Measurements from ENCODE around the gene SVIL.
"Not testable (repeated sequence)": the region's sequence is repeated elsewhere in the genome, so short reads cannot be mapped to it uniquely, and the experiment has no call there.

SVIL gene

GRCh38 chr10:29519659-29520058, 115.1 kb downstream of the SVIL start:
- H3K27me3 ChIP-seq = no peaks in the 10 kb centered on the region
- peaks cover 53 to 96% (median 63%) of the 10 kb centered on the region in 3 donors for H3K36me3 ChIP-seq
- no peaks in the 10 kb centered on the region for H3K9me3 ChIP-seq
- H3K4me3 ChIP-seq = no peak overlapping the region
- no peak for DNase-seq
- H3K4me1 ChIP-seq = peaks cover 0 to 63% (median 22%) of the 10 kb centered on the region in 4 donors
- intact Hi-C loops (cut with DNase I; ENCODE audit: low total_unique reads) = no loop called here
- H3K27ac ChIP-seq = peak overlapping the region in 1 of 2 donors; percentile 15
- no peak for TF ChIP-seq CTCF (IDR thresholded peaks at IDR 0.05)

GRCh38 chr10:29517352-29517923, 117.3 kb downstream of the SVIL start:
- intact Hi-C loops (cut with DNase I; ENCODE audit: low total_unique reads) = no loop called here
- Histone ChIP-seq H3K4me1 (peaks cover 0 to 49% (median 13%) of the 10 kb centered on the region in 4 donors), H3K36me3 (peaks cover 42 to 82% (median 51%) of the 10 kb centered on the region in 3 donors)

GRCh38 chr10:29516309-29516932, 118.3 kb downstream of the SVIL start:
- peaks cover 49 to 81% (median 51%) of the 10 kb centered on the region in 3 donors for H3K36me3 ChIP-seq
- H3K9me3 ChIP-seq; intact Hi-C loops (cut with DNase I; ENCODE audit: low total_unique reads); H3K27me3 ChIP-seq; H3K4me3 ChIP-seq; DNase-seq: not testable (repeated sequence)
- peak overlapping the region; percentile 34 to 59 for H3K27ac ChIP-seq
- peaks cover 0 to 40% (median 6%) of the 10 kb centered on the region in 4 donors for H3K4me1 ChIP-seq

More at GRCh38 chr10:29517352-29517923, 117.3 kb downstream of the SVIL start:
- Histone ChIP-seq H3K4me3 (no peak overlapping the region), H3K27ac (peak overlapping the region; percentile 34 to 59), H3K9me3 (no peaks in the 10 kb centered on the region), H3K27me3 (no peaks in the 10 kb centered on the region)
- TF ChIP-seq CTCF (IDR thresholded peaks at IDR 0.05) = no peak
- no peak for DNase-seq

GRCh38 chr10:29515879-29516278, 118.9 kb downstream of the SVIL start:
- Histone ChIP-seq H3K27ac (peak overlapping the region in 1 of 2 donors; percentile 59), H3K4me1 (peaks cover 0 to 34% (median 4%) of the 10 kb centered on the region in 4 donors), H3K36me3 (peaks cover 52 to 79% (median 54%) of the 10 kb centered on the region in 3 donors)
- intact Hi-C loops (cut with DNase I; ENCODE audit: low total_unique reads); DNase-seq; H3K27me3 ChIP-seq; H3K4me3 ChIP-seq; H3K9me3 ChIP-seq: not testable (repeated sequence)

GRCh38 chr10:29515104-29515503, 119.7 kb downstream of the SVIL start:
- intact Hi-C loops (cut with DNase I; ENCODE audit: low total_unique reads); H3K4me3 ChIP-seq; H3K9me3 ChIP-seq; H3K27me3 ChIP-seq; DNase-seq: not testable (repeated sequence)
- H3K36me3 ChIP-seq = peaks cover 47 to 79% (median 52%) of the 10 kb centered on the region in 3 donors
- peaks cover 0 to 31% (median 2%) of the 10 kb centered on the region in 4 donors for H3K4me1 ChIP-seq
- peak overlapping the region in 1 of 2 donors; percentile 59 for H3K27ac ChIP-seq

GRCh38 chr10:29514306-29514705, 120.5 kb downstream of the SVIL start:
- DNase-seq = no peak
- no peak overlapping the region for H3K4me3 ChIP-seq
- no peaks in the 10 kb centered on the region for H3K9me3 ChIP-seq
- H3K4me1 ChIP-seq = peaks cover 0 to 39% (median 2%) of the 10 kb centered on the region in 4 donors
- peaks cover 46 to 75% (median 52%) of the 10 kb centered on the region in 3 donors for H3K36me3 ChIP-seq
- TF ChIP-seq CTCF (IDR thresholded peaks at IDR 0.05) = no peak
- no peaks in the 10 kb centered on the region for H3K27me3 ChIP-seq
- no peak overlapping the region for H3K27ac ChIP-seq
- intact Hi-C loops (cut with DNase I; ENCODE audit: low total_unique reads) = no loop called here

- Histone ChIP-seq H3K4me3 (no peak overlapping the region), H3K27ac (no peak overlapping the region), H3K36me3 (peaks cover 42 to 69% (median 46%) of the 10 kb centered on the region in 3 donors), H3K4me1 (peaks cover 0 to 31% (median 2%) of the 10 kb centered on the region in 4 donors), H3K27me3 (no peaks in the 10 kb centered on the region), H3K9me3 (no peaks in the 10 kb centered on the region)
- no peak for TF ChIP-seq CTCF (IDR thresholded peaks at IDR 0.05)
- no peak for DNase-seq
- intact Hi-C loops (cut with DNase I; ENCODE audit: low total_unique reads) = no loop called here
These were observed 122.3 kb downstream of the SVIL start for GRCh38 chr10:29512425-29512974.

GRCh38 chr10:29511806-29512205, 123.0 kb downstream of the SVIL start:
- H3K27ac ChIP-seq; DNase-seq; H3K4me3 ChIP-seq; H3K27me3 ChIP-seq; intact Hi-C loops (cut with DNase I; ENCODE audit: low total_unique reads); H3K9me3 ChIP-seq: not testable (repeated sequence)
- H3K4me1 ChIP-seq = peaks cover 0 to 24% (median 0%) of the 10 kb centered on the region in 4 donors
- H3K36me3 ChIP-seq = peaks cover 46 to 69% (median 47%) of the 10 kb centered on the region in 3 donors

GRCh38 chr10:29510483-29511157, 124.2 kb downstream of the SVIL start:
- H3K27ac ChIP-seq; H3K27me3 ChIP-seq; intact Hi-C loops (cut with DNase I; ENCODE audit: low total_unique reads); DNase-seq; H3K9me3 ChIP-seq; H3K4me3 ChIP-seq: not testable (repeated sequence)
- Histone ChIP-seq H3K36me3 (peaks cover 46 to 66% (median 49%) of the 10 kb centered on the region in 3 donors), H3K4me1 (peaks cover 0 to 12% (median 0%) of the 10 kb centered on the region in 4 donors)
